NCI-H774 (cell line): ENCODE results near the gene STARD4.
A peak's percentile ranks its signal among the peaks of the same experiment; 100 is the strongest.

Experiments
- DNase-seq: peaks from one replicate; lab custom pipeline; 2025; lab: John Stamatoyannopoulos, UW

The STARD4 gene, protein sequence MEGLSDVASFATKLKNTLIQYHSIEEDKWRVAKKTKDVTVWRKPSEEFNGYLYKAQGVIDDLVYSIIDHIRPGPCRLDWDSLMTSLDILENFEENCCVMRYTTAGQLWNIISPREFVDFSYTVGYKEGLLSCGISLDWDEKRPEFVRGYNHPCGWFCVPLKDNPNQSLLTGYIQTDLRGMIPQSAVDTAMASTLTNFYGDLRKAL

DNA sequence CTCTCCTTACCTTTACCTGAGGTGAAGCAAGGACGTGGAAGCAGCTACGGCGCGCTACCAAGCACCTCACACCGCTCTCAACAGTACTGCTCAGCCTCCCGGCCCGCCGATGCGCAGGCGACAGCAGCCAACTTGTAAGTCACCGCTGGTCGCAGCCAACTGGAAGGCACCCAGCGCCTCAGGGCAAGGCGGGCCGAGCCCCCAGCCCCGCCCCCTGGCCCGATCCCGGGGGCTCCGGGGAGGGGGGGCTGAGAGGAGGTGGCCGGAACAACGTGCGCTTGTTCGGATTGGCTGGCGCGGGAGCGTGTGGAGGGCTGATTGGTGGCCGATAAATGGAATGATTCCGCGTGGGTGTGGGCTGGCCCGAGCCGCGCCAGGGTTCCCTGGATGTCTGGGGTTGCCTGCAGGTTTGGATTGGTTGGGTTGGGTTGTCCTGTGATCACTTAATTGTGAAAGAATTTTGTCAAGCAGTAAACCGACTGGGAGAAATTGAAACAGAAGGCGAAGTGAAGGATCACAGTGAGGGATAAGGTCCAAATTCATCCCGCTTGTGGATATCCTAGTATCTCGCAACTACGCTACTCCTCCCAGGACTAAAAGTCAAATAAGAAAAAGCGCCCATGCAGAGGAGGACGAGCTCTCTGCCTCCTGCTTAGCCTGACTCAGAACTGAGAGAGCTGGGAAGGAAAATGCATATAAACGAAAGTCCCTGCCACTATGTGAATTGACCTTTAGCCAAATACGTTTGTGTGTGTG is at the start of gene STARD4:
TSS of gene STARD4 (minus strand) at position 161 of the 756 bp plus-strand sequence. CDS start 5,102 bp downstream, outside the sequence.
- DNase-seq, result peak; percentile 95

DNA sequence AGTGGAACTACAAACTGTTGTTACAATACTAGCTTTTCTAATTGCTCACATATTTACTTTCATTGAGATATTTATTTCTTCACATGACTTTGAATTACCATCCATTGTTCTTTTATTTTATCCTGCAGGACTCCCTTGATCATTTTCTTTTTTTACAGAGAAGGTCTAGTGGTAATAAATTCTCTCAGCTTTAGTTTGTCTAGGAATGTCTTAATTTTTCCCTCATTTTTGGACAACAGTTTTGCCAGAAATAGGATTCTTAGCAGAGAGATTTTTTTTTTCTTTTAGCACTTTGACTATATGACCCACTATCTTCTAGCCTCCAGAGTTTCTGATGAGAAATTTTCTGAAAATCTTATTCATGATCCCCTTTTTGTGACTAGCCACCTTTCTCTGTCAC is 47.3 kb upstream of the STARD4 start:
- DNase-seq, result no peak

DNA sequence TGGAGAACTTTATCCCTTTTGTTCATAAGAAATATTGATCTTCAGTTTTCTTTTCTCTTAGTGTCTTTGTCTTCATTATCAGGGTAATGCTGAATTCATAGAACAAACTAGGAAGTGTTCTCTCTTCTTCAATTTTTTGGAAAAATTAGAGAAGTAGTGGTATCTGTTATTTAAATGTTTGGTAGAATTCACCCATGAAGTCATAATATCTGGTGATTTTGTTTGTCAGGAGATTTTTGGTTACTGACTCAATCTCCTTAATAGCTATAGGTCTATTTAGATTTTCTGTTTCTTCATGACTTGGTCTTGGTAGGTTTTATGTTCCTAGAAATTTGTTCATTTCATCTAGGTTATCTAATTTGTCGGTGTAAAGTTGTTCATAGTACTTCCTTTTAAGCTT is 45.4 kb upstream of the STARD4 start:
- DNase-seq, result no peak

DNA sequence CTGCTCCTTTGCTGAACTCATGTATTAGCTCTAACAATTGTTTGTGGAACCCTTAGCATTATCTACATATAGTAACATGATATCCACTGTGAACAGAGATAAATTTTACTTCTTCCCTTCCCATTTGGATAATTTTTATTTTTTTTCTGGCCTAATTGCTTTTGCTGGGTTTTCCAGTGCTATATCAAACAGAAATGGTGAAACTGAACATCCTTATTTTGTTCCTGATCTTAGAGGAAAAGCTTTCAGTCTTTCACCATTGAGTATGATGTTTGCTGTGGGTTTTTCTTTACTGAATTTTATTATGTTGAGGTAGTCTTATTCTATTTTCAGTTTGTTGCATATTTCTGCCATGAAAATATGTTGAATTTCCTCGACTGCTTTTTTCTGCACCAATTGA is 44.8 kb upstream of the STARD4 start:
- no peak for DNase-seq

DNA sequence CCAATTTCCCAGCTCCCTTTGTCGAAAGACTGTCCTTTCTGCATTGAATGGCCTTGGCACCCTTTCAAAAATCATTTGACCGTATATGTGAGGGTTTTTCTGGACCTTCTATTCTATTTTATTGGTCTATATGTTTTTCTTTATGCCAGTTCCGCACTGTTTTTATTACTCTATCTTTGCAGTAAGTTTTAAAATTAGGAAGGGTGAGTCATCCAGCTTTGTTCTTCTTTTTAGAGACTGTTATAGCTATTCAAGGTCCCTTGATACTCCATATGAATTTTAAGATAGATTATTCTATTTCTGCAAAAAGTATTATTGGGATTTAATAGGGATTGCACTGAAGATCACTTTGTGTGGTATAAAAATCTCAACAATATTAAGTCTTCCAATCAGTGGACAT is 44.2 kb upstream of the STARD4 start:
- no peak for DNase-seq

DNA sequence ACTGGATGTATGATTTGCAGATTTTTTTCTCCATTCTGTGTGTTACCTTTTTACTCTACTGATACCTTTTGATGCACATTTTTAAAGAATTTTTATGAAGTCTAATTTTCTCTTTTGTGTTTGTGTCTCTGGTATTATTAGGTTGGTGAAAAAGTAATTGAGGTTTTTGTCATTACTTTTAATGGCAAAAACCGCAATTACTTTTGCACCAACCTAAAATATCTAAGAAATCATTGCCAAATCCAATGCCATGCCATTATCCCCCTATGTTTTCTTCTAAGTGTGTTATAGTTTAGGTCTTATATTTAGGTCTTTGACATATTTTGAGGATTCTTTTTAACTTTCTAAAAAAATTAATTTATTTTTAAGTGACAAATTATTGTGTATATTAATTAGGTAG is 43.4 kb upstream of the STARD4 start:
- no peak for DNase-seq

DNA sequence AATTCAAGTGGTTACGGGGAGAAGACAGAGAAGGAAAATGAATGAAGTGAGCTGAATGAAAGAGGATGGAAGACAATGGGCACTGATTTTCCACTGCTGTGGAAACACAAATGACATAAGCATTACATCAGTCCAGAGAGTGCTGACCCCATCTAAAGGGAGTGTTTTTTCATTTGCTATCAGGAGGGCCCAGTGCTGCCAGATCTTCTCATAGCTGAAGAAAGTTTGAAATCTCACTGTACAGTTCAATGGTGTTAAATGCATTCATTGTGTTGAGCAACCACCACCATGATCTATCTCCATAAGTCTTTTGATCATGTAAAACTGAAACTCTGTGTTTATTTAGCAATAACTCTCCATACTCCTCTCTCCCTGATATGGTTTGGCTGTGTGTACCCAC is 41.5 kb upstream of the STARD4 start:
- no peak for DNase-seq

DNA sequence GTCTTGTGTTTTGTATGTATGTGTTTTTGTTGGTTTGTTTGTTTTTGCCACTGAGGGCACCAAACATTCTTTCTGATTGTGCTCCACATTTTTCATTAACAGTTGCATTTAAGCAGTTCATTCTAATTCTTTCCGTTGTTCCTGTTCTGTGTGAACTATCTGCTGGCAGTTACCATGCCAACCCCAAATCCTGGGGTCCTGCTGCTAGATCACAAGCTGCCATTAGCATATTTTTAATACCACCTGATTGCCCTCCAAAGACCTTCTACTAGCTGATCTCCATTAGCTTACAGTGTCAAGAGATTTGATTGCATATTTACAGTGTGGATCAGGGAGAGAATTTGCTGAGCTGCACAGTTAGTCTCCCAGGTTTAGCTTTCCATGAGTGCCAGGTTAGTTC is 40.6 kb upstream of the STARD4 start:
- DNase-seq, result no peak

DNA sequence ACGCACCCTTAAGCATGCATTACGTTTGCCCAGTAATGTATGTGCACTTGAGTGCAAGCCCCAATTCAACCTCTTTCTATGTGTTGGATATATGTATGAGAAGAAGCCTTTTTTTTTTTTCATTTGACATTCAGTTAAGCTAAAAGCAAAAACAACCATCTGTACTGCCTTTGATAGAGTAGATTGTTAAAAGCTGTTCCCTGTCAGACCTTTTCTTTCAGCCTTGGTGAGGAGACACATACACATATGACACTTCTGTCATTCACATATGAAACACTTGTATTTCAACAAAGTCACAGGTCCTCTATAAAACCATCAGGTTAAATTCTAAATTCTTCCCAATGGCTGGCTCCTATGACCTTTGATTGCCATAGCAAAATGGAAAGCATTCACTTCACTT is 40.2 kb upstream of the STARD4 start:
- DNase-seq, result no peak

DNA sequence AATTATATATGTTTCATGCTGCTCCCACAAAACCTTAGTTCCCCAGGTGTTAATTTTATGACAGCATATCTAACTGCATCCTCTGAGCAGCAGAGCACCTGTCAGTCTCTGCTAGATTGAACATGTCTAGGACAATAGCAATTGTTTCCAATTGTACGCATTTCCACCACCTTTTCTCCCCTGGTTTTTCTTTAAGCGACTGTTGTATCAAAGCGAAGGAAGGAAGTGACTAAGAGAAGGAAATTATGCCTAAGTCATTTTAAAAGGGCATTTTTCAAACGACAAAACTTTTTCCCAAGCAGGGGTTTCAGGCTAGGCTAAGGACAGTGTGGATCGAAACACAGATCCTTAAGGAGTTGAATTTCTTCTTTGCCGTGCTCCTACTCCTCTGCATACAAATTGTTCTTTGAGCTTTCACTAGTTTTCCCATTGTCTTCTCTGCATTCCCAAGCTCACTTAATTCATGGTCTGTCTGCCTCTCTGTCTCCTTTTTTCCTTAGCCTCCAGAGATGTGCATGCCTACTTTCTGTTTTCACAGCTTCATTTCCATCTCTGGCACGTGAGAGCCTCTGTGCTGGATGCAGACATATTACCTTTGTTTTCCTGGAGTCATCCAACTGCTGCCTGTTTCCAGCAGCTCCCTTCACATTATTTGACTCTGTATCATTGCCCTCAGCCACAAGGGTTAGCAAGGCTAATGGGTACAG is 39.4 kb upstream of the STARD4 start:
- no peak for DNase-seq

DNA sequence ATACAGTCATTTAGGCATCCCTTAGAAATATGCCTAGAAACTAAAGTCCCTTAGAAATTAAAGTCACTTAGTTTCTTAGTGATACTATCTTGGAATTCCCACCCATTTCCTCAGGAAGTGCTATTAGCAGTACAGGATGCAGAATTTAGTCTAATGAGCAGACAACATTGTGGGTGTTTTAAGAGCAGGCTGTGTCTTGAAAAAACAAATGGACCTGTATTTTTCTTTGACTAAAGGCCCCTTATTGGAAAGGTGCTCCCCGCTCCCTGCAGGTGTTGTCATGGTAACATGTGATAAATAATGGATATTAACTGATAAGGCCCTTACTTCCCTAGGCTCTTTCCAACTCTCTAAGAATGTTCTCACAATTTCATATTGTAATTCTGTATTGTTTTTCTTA is 38.8 kb upstream of the STARD4 start:
- DNase-seq, result no peak

DNA sequence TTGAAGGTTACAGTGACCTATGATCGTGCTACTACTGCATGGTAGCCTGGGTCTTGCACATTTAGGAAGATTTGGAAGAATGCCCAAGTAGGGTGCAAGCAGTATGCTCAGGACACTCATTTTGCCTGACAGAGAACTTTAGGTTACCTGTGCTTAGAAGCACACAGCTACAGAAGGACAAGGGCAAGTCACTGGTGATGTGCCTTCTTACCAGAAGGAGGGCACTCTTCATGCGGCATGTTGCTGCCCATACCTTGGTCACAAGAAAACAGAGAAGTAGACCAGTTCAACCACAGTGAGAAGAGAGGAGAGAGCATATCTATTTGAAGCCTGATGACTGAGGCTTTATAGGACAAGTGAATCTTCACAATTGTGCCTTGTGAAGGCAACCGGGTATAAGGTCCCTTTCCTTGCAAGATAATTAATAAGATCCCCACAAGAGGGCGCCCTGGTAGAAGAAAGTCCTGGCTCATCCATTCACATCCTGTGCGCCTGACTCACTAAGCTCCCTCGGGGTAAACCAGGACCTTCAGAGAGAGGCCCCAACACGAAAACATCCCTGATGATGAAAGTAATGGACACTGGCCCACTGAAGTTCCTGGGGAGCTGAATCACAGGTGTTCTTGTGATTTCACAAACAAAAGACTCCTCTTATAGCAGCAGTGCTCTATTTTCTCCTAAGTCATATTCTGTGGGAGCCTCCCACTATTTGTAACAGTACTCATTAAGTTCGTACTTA is 38.1 kb upstream of the STARD4 start:
- peak; percentile 52 for DNase-seq

DNA sequence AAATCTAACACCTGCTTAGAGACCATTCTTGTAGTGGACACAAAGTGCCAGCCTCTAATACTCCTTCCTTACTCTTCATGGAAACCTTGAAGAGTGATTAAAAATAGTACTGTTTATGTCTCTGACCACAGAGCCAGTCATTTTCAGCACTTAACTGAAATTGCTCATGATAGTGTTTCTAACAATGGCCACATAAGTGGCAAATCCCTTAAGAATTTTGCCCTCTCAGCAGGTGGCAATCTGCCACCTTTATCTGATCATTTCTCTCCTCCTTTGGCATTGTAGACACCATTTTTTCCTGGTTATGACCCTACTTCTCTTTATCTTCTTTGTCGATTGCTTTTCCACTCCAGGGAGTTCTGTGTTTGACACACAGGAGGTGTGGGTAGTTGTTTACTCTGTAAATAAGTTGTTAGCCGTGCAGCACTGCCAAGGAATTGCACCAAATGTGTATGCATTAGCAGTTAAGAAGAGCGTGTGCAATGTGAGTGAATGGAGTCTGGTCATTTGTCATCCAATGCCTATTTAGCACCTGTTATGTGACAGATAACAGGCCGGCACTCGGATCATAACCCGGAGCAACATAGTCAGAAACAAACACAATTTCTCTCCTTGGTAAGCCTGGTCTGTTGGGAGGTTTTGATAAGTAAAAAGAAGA is 36.8 kb upstream of the STARD4 start:
- DNase-seq, result peak; percentile 55

DNA sequence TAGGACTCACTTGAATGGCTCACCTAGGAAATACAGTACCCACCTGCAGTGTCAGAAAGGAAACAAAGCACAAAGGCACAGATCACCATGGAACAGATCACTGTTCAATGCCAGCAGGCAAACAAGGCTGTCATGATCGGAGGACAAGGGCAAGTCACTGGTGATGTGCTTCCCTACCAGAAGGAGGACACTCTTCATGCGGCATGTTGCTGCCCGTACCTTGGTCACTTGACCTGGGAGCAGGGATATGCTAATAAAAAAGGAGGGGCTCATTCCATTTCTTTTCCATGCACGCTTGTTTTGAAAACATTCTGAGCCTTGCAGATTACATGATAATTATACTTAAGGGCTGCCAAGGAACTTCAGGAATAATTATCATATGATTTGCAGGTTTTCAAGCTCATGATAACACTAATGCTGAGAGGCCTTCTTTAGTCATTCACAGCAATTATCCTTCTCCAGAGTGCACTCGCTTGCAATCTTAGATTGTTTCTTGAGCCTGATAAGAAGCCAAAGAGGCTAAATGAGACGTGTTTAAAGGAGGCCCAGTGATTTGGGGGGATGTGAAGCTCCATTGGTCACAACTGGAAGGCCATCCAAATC is 36.1 kb upstream of the STARD4 start:
- no peak for DNase-seq

DNA sequence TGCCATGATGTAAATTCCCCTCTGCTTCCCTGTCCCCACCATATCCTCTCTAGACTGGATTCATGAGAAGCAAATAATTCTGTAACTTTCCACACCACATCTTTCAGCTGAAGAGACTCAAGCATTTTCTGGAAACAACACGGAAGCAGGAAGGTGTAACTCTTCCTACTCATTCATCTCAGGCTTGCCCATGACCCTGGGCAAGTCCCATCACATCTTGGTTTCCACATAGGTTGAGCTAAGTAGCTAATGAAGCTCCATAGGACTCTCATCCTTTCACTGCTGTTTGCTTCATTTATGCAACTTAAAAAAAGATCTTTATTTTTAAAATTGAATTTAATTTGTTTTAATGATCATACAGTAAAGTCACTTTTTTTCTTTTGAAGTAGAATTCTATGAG is 32.7 kb upstream of the STARD4 start:
- DNase-seq, result no peak

DNA sequence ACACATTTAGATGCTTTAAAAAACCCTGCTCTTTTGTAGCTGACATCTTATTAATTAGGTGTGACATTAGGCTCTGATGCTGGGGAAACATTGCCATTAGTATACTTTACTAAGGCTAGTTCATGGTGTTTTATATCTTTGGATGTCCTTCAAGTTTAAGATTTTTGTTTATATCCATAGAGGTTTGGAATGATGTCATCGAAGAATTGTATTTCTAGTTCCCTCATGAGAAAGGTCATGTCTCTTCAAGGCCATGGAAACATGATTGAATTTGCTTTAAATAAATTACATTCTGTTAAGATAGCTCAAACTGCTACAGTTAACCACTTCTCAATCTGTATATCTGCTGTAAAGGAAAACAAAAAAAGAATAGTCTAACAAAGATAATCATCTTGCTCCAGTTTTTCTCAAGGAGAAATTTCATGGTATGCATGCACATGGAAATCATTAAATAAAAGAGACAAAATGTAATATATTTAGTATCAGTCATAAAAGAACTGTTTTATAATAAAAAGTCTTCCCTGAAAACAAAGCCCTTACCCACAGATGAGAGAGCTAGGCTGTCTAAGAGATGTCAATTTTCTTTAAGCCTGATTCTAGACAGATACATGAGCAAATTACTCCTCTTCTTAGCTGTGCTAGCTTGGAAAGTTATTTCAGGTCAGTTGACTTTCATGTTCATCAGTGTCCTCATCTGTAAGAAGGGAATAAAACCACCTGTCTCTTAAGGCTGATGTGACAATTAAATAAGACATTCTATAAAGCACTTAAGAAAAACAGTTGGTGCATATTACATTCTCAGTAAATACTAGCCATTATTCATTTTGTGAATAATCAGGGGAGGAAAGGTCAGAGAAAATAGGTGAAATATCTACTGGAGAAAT is 25.0 kb upstream of the STARD4 start:
- no peak for DNase-seq

DNA sequence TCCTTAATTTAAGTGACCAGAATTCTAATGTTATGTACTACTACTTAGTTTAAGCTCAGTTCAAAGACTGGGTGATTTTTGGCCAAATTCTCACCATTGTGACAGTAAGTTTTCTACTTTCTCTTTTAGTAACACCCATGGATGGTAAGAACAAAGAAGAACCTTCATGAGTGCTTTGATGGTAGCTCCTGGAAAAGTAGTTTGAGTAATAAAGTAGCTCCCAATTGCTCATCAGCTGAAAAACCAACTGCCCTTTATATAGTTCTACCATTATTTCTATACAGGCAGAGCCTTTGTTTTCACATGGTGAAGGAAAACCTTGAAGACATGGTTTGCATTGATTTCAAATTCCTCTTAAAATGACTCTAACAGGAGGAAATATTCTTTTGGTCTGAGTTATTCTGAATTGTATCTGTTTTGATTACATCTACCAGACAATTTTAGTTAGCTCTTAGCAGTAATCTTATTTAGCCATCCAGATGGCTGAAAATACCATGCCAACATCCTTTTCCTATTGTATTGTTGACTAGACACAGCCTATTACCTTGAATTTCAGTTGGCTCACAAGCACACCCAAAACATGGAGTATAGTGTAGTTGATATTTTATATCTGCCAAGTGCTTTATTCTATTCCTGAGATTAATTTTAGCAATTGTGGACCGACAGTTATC is 23.7 kb upstream of the STARD4 start:
- DNase-seq, result no peak

DNA sequence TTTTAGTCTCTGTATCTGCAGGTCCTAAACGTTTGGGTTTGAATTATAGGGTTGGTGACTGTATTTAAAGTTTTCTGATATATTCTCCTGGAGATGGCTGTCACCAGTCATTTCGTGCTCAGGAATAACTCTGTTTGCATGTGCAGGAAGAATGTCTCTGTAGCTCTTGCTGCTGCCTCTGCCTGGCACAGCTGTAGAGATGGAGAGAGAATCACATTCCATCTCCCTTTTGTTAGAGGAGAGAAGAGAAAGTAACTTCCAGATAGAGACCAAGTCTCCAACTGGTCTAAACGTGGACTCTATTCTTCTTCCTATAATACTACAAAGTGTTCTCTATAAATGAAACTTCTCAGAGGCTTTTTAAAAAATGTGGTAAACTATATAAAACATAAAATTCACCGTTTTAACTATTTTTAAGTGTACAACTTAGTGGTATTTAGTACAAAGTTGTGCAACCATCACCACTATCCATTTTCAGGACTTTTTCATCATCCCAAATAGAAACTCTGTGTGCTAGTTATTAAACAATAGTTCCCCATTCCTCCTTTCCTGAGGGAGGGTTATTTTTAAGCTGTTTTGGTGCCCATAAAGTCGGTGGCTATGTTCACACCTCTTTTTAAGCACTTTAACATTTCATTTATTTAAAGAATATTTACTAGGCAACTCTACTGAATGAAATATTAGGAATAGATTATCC is 20.7 kb upstream of the STARD4 start:
- DNase-seq, result no peak

DNA sequence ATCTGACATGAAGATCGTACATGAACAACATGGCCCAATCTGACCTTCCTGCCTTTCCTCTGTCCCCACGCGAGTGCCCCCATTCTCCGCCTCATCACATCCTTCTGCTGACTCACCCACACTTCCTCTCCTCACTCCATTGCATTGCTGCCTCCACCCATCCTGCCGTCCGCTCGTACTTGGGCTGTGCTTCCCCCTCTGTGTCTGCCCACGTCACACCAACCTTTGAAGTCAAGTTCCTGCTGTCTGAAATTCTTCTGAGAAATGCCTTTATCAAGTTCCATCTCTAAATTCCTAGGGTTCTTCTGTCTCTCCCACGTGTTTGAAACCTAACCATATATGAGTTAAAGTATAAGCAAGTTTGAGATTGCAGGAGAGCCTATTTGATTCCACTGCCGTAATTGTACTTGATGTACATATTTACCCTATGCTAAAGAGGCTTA is 18.0 kb upstream of the STARD4 start:
- DNase-seq, result no peak
